22Rv1 (cell line): ENCODE measurements around the gene ERGIC1.

ENCODE experiments used
- ZFX ChIP-seq: fragments of 450-650 bp; IDR thresholded peaks from 2 replicates; pipeline ENCODE4 v1.6.1; 2017; ENCODE audit warnings: antibody characterized with exemption, borderline replicate concordance
- TF ChIP-seq, protein P1 (sequence below): fragments of 450-650 bp; IDR thresholded peaks from 2 replicates; pipeline ENCODE4 v1.5.1; 2017; ENCODE audit warnings: mild to moderate bottlenecking

DNA sequence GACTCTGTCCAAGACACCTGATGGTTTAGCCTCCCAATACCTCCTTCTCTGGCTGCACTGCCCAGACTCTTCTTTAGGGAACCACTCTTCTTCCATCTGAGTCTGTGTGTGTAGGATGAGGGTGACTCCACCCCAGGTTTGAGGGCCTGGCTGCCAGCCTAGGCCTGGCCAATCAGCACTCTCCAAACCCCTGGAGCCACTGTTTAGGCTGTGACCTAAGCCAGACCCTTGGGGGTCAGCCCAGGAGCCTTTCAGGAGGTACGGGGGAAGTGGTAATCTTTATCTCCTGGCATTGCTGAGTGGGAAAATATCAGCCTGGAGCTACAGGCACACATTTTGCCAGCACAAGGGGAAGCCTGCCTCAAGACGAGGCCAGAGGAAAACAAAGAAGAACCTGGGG lies 6.2 kb upstream of the ERGIC1 start:
- TF ChIP-seq, protein P1, sequence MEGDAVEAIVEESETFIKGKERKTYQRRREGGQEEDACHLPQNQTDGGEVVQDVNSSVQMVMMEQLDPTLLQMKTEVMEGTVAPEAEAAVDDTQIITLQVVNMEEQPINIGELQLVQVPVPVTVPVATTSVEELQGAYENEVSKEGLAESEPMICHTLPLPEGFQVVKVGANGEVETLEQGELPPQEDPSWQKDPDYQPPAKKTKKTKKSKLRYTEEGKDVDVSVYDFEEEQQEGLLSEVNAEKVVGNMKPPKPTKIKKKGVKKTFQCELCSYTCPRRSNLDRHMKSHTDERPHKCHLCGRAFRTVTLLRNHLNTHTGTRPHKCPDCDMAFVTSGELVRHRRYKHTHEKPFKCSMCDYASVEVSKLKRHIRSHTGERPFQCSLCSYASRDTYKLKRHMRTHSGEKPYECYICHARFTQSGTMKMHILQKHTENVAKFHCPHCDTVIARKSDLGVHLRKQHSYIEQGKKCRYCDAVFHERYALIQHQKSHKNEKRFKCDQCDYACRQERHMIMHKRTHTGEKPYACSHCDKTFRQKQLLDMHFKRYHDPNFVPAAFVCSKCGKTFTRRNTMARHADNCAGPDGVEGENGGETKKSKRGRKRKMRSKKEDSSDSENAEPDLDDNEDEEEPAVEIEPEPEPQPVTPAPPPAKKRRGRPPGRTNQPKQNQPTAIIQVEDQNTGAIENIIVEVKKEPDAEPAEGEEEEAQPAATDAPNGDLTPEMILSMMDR, result no peak
- TF ChIP-seq ZFX, result no peak
